Measurements from ENCODE around the gene KCNQ5. TPM values are rescaled to one million over a fixed set of nuclear protein-coding genes. Genes with fewer than 3 reads are reported as not detected.

The KCNQ5 gene
- polyA plus RNA-seq, 1 donor (not counting 4 experiments of a cell fraction or from before 2014, with no cell fraction given), result 3.4 TPM

- no peak overlapping the region for H2AFZ ChIP-seq (ENCODE audit: control insufficient read depth, low read length)
- DNase-seq (ENCODE audit: low read depth, low spot score), result no peak
- H3K79me2 ChIP-seq (ENCODE audit: control insufficient read depth, insufficient read depth, low read length), result no peaks in the 10 kb centered on the region
- FAIRE-seq, result no peak
- no peaks in the 10 kb centered on the region for H3K9me3 ChIP-seq (ENCODE audit: control insufficient read depth, low read depth, low read length)
- H3K9me1 ChIP-seq (ENCODE audit: control insufficient read depth, extremely low read depth, insufficient read depth, low read length), result no peaks in the 10 kb centered on the region
- H4K20me1 ChIP-seq (ENCODE audit: control insufficient read depth, extremely low read depth, insufficient read depth, low read length), result no peaks in the 10 kb centered on the region
- H3K4me3 ChIP-seq (ENCODE audit: control insufficient read depth in 2 of 3, extremely low read depth in 1 of 3, insufficient read depth in 2 of 3, low read depth in 1 of 3, low read length in 3 of 3), result no peak overlapping the region
- no peak overlapping the region for H3K27ac ChIP-seq (ENCODE audit: control insufficient read depth, insufficient read depth, low read length)
- no peaks in the 10 kb centered on the region for H3K36me3 ChIP-seq (ENCODE audit: control insufficient read depth in 2 of 2, extremely low read depth in 1 of 2, insufficient read depth in 2 of 2, low read length in 2 of 2)
- H3K27me3 ChIP-seq (ENCODE audit: control insufficient read depth, extremely low read depth, insufficient read depth, low read length), result no peaks in the 10 kb centered on the region
- TF ChIP-seq EZH2 (IDR thresholded peaks at IDR 0.05; ENCODE audit: low read length) (no peak), CTCF (optimal IDR thresholded peaks at IDR 0.05 in 1 of 3, IDR thresholded peaks at IDR 0.05 in 1 of 3, conservative IDR thresholded peaks at IDR 0.05 in 1 of 3; ENCODE audit: extremely low read depth in 1 of 3, insufficient read depth in 2 of 3, low read length in 3 of 3) (no peak)
- no peak overlapping the region for H3K4me2 ChIP-seq (ENCODE audit: control insufficient read depth, extremely low read depth, insufficient read depth, low read depth, low read length)
- dilution Hi-C loops (cut with MboI; ENCODE audit: extremely low pct_ligation_motif_present, low sequenced_read_pairs), result no loop called here
- no peak overlapping the region for H3K9ac ChIP-seq (ENCODE audit: control insufficient read depth, extremely low read depth, insufficient read depth, low read length)
- H3K4me1 ChIP-seq (ENCODE audit: control insufficient read depth, extremely low read depth, insufficient read depth, low read length), result no peaks in the 10 kb centered on the region
These were observed 322.8 kb downstream of the KCNQ5 start for GRCh38 chr6:72944660-72945059.

DNA sequence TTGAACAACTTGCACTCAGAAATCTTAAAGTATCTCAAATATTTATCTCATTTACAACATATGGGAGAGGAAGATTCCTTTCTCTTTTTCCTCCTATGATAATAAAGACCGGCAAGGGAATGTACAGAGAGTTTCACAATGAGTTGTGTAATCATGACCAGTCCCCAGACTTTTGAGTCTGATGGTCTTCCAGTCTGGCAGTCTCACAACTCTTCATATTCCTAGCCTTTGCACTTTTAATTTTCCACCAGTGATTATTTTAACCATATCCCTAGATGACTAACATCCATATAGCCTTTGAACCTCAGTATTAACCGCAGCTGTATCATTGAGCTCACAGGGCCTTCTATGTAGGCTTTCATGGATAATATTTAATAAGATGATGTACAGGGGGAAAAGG is 324.9 kb downstream of the KCNQ5 start:
- FAIRE-seq (no peak), DNase-seq (ENCODE audit: low read depth, low spot score) (no peak)
- no peak overlapping the region for H3K27ac ChIP-seq (ENCODE audit: control insufficient read depth, insufficient read depth, low read length)

More for the DNA sequence above, 324.9 kb downstream of the KCNQ5 start:
- H3K79me2 ChIP-seq (ENCODE audit: control insufficient read depth, insufficient read depth, low read length), result no peaks in the 10 kb centered on the region
- peaks cover 4% of the 10 kb centered on the region for H3K4me1 ChIP-seq (ENCODE audit: control insufficient read depth, extremely low read depth, insufficient read depth, low read length)
- H3K9ac ChIP-seq (ENCODE audit: control insufficient read depth, extremely low read depth, insufficient read depth, low read length), result no peak overlapping the region
- dilution Hi-C loops (cut with MboI; ENCODE audit: extremely low pct_ligation_motif_present, low sequenced_read_pairs), result no loop called here
- no peak overlapping the region for H3K4me2 ChIP-seq (ENCODE audit: control insufficient read depth, extremely low read depth, insufficient read depth, low read depth, low read length)
- no peak overlapping the region for H2AFZ ChIP-seq (ENCODE audit: control insufficient read depth, low read length)
- TF ChIP-seq EZH2 (IDR thresholded peaks at IDR 0.05; ENCODE audit: low read length) (no peak), CTCF (optimal IDR thresholded peaks at IDR 0.05 in 1 of 3, IDR thresholded peaks at IDR 0.05 in 1 of 3, conservative IDR thresholded peaks at IDR 0.05 in 1 of 3; ENCODE audit: extremely low read depth in 1 of 3, insufficient read depth in 2 of 3, low read length in 3 of 3) (no peak)
- H4K20me1 ChIP-seq (ENCODE audit: control insufficient read depth, extremely low read depth, insufficient read depth, low read length), result no peaks in the 10 kb centered on the region
- no peaks in the 10 kb centered on the region for H3K27me3 ChIP-seq (ENCODE audit: control insufficient read depth, extremely low read depth, insufficient read depth, low read length)
- no peaks in the 10 kb centered on the region for H3K36me3 ChIP-seq (ENCODE audit: control insufficient read depth in 2 of 2, extremely low read depth in 1 of 2, insufficient read depth in 2 of 2, low read length in 2 of 2)
- H3K4me3 ChIP-seq (ENCODE audit: control insufficient read depth in 2 of 3, extremely low read depth in 1 of 3, insufficient read depth in 2 of 3, low read depth in 1 of 3, low read length in 3 of 3), result no peak overlapping the region
- no peaks in the 10 kb centered on the region for H3K9me3 ChIP-seq (ENCODE audit: control insufficient read depth, low read depth, low read length)
- no peaks in the 10 kb centered on the region for H3K9me1 ChIP-seq (ENCODE audit: control insufficient read depth, extremely low read depth, insufficient read depth, low read length)

Measured in keratinocyte (primary cell).